ENCODE measurements around the gene AKAP6.

The AKAP6 gene

DNA sequence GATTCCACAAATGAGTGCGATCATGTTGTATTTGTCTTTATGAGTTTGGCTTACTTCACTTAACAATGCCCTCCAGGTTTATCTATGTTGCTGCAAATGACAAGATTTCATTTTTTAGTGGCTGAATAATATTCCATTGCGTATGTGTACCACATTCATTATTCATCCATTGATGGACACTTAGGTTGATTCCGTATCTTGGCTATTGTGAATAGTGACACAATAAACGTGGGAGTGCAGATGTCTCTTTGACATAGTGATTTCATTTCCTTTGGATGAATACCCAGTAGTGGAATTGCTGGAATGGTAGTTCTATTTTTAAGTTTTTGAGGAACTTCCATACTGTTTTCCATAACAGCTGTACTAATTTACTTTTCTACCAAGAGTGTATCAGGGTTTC, 23.5 kb downstream of the AKAP6 start:
- H3K4me3 ChIP-seq (ENCODE audit: low read depth, low read length) = no peak overlapping the region
- TF ChIP-seq CTCF (IDR thresholded peaks at IDR 0.05; ENCODE audit: insufficient read depth, low read depth, low read length, missing control alignments) = no peak
- DNase-seq (ENCODE audit: low read depth) = no peak

GRCh38 chr14:32354716-32355115, 25.6 kb downstream of the AKAP6 start:
- H3K4me3 ChIP-seq (ENCODE audit: low read depth, low read length) = no peak overlapping the region
- DNase-seq (ENCODE audit: low read depth) = no peak
- TF ChIP-seq CTCF (IDR thresholded peaks at IDR 0.05; ENCODE audit: insufficient read depth, low read depth, low read length, missing control alignments) = no peak

GRCh38 chr14:32358781-32359180, 29.7 kb downstream of the AKAP6 start:
- no peak overlapping the region for H3K4me3 ChIP-seq (ENCODE audit: low read depth, low read length)
- no peak for TF ChIP-seq CTCF (IDR thresholded peaks at IDR 0.05; ENCODE audit: insufficient read depth, low read depth, low read length, missing control alignments)
- no peak for DNase-seq (ENCODE audit: low read depth)

DNA sequence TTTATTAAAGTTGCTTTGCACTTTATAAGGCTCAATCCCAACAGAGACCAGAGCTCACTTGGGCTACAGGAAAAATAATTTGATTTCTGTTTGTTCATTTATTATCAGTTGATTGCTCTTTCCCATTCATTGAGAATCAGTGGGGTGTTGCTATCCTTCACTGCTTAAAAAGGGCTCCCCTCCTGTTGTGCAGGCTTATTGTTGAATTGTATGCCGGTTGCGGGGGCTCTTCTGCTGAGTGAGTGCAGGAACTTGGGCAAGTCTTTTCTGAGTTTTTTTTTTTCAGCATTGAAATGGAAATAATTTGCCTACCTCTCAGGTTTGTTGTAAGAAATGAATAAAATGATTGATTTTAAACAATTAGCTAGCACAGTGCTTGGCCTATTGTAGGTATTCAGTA, 32.6 kb downstream of the AKAP6 start:
- TF ChIP-seq CTCF (IDR thresholded peaks at IDR 0.05; ENCODE audit: insufficient read depth, low read depth, low read length, missing control alignments) = no peak
- no peak for DNase-seq (ENCODE audit: low read depth)
- no peak overlapping the region for H3K4me3 ChIP-seq (ENCODE audit: low read depth, low read length)

GRCh38 chr14:32363761-32364160, 34.7 kb downstream of the AKAP6 start:
- DNase-seq (ENCODE audit: low read depth) = no peak
- H3K4me3 ChIP-seq (ENCODE audit: low read depth, low read length) = no peak overlapping the region
- no peak for TF ChIP-seq CTCF (IDR thresholded peaks at IDR 0.05; ENCODE audit: insufficient read depth, low read depth, low read length, missing control alignments)

DNA sequence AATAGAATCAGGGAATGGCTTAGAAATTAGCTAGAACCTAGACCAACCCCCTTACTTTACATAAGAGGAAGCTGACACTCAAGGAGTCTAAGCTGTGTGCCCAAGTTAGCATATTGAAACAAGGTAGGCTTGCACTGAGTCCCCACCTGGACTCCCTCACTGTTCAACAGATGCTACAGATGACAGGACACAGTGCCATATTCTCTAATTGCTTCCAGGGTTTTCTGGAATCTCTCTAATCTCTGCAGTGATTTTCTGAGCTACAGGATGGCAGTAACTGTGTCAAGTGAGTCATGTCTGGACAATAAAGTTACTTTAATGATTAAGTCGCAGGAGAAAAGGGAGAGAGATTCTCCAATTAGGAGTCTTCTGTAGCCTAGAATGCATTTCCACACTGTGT, 35.8 kb downstream of the AKAP6 start:
- no peak for TF ChIP-seq CTCF (IDR thresholded peaks at IDR 0.05; ENCODE audit: insufficient read depth, low read depth, low read length, missing control alignments)
- no peak for DNase-seq (ENCODE audit: low read depth)
- no peak overlapping the region for H3K4me3 ChIP-seq (ENCODE audit: low read depth, low read length)

DNA sequence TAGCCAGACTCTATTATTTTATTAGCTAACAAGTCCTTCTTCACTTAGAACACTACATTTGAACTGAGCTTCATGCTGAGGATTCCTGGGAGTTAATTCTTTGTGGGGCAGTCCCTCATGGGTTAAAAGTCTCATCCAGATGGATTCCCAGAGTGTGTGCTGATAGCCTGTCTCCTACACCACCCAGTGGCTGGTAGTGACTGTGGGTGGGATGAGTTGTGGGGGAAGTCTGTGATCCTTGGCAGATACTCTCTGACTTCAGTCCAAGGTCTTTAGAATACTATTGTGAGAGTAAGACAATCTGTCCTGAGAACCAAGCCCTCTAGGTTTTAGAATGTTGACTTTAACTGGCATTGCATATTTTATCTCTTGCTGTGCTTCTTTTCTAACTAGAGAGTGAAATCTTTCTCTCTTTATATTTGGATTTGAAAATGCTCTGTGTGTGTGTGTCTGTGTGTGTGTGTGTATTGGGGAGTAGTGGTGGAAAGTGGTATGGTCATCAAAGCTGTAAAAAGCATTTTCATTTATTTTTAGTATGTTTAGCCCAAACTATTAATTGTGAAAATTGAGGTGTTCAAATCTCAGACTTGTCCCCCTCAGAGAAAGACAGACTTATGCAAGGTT, 37.3 kb downstream of the AKAP6 start:
- DNase-seq (ENCODE audit: low read depth) = no peak
- no peak overlapping the region for H3K4me3 ChIP-seq (ENCODE audit: low read depth, low read length)
- TF ChIP-seq CTCF (IDR thresholded peaks at IDR 0.05; ENCODE audit: insufficient read depth, low read depth, low read length, missing control alignments) = no peak

Measured in GM12865 (cell line).